Adipose tissue (tissue), 3 donors: ENCODE measurements around the gene MAPRE2. TPM values are rescaled to one million over a fixed set of nuclear protein-coding genes. Genes with fewer than 3 reads are reported as not detected.

Experiments
- H3K27ac ChIP-seq: one replicate; pipeline ENCODE4 v1.5.1; 2013; ENCODE audit warnings: low read depth, low read length
- WGBS, 3 donors: extraction: QIAGEN DNeasy Blood & Tissue Kit; methylation state at CpG; one replicate each; pipeline ENCODE4 v1.1.7; 2013; 5-methylcytosine and 5-hydroxymethylcytosine counted together
- polyA plus RNA-seq, 3 donors: library from polyadenylated mRNA; stranded (reverse); fragments of 200-250 nt; gene quantifications; one replicate each; pipeline ENCODE4 v1.2.3, GENCODE V29; 2013
- donor health status: healthy with polysubstance abuse.
- donor health status: Bipolar disorder and iron deficiency.
- donor health status: healthy.

Gene MAPRE2
- polyA plus RNA-seq, 3 donors = 7.2 to 17.1 (median 10.8) TPM

DNA sequence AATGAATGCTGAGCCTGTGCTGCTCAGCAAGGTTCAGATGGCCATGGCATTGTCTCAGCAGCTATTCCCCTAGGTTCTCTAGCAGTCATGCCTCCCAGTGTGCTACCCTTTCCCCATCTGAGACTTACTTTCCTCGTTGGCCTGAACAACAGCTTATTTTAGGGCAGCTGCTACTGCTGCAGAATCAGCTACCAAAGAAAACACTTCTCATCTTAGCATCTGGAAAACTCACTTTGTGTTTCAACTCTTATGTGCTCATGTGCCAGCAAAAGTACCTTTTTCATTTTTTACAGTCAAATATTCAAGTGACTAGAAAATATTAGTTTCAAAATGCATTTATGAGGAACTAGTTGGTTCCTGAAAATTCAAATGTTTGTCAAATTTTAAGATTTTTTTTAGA lies 139.2 kb downstream of the MAPRE2 start:
- 57 to 77% (median 67%) methylated on average over 1 of the region's 1 CpG for WGBS, 3 donors
- no peak overlapping the region for H3K27ac ChIP-seq

GRCh38 chr18:35182151-35182550 lies 140.9 kb downstream of the MAPRE2 start:
- no peak overlapping the region for H3K27ac ChIP-seq
- 92 to 95% (median 95%) methylated on average over 6 of the region's 6 CpGs for WGBS, 3 donors

- no peak overlapping the region for H3K27ac ChIP-seq
- WGBS, 3 donors = 80 to 92% (median 87%) methylated on average over 5 of the region's 5 CpGs
These were observed 142.7 kb downstream of the MAPRE2 start for GRCh38 chr18:35183886-35184285.

DNA sequence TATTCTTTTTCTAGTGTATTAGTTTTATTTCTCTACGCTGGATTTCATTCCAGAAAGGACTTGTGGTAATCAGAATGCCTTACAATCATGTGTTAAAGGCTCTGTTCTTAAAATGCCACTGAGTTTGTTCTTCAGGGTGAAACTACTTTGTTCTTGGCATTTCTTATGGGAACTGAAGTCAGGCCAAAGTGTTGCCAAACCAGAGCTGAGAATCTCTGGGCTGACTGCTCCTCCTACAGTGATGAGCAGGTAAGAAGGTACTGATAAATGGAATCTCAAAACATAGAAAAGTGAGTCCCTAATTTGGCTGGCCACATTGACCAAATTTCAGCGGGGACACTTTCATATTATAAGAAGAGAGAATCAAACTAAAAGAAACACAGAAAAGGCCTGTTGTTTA lies 144.6 kb downstream of the MAPRE2 start:
- no peak overlapping the region for H3K27ac ChIP-seq
- WGBS, 3 donors = 90 to 95% (median 92%) methylated on average over 2 of the region's 2 CpGs

- WGBS, 3 donors = 76 to 85% (median 82%) methylated on average over 6 of the region's 6 CpGs
- H3K27ac ChIP-seq = no peak overlapping the region
These were observed 145.2 kb downstream of the MAPRE2 start for GRCh38 chr18:35186291-35187034.

DNA sequence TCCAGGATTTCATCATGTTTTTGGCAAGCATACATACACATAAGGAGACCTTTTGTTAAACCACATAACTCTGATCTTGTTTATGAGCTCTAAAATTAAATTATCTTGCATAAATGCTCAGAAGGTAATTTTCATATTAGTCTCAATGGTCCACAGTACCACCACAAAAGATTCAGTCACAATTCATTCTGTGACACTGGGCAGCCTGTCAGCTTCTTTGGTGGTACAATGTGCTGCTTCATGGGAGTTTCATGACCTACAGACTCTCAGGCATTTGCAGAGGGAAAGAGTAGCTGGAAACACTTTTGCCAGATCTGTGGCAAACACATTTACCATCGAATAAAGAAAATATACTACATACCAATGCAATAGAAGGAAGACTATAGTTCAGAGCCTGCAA lies 148.3 kb downstream of the MAPRE2 start:
- H3K27ac ChIP-seq = no peak overlapping the region
- 39 to 69% (median 53%) methylated on average over 1 of the region's 1 CpG for WGBS, 3 donors

DNA sequence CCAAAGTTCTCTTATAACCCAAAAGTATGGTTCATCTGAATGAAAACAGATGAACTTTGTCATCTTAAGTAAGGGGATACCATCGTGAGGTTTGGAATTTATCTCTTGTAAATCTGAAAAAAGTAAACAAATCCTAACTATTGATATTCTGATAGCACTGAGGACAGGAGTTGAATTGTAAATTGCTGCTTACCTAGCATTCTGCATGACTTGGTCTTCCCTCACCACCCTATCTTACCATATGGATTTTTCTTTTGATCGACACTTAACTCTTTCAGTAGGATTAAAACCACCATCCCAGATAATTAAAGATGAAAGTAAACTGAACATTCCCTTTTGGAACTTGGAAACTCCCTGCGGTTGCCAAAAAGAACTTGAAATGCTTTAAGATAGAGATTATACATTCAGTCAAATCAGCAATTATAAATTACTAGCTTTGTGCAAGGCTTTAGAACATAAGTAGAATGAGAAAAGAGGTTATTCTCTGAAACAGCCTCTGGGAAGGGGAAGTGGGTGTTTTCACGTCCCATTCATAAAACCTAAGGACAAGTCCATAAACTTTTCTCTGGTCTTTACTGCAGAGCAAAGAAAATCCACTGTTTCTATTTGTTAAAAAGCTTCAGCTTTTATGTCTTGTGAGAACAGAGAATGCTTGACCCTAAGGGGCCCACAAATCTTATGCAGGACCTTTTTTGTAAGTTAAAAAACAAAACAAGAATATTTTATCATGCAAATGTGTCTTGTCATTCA lies 149.9 kb downstream of the MAPRE2 start:
- WGBS, 3 donors = 66 to 75% (median 73%) methylated on average over 4 of the region's 4 CpGs
- no peak overlapping the region for H3K27ac ChIP-seq

- 84 to 87% (median 84%) methylated on average over 5 of the region's 5 CpGs for WGBS, 3 donors
These were observed 150.4 kb downstream of the MAPRE2 start for GRCh38 chr18:35191698-35192025.

GRCh38 chr18:35192415-35192814 lies 151.2 kb downstream of the MAPRE2 start:
- no peak overlapping the region for H3K27ac ChIP-seq
- 89 to 95% (median 90%) methylated on average over 4 of the region's 4 CpGs for WGBS, 3 donors

More at GRCh38 chr18:35191698-35192025, 150.4 kb downstream of the MAPRE2 start:
- no peak overlapping the region for H3K27ac ChIP-seq

Other genes starting within 250 kb of the MAPRE2 start
- gene ZNF397, start 199.6 kb downstream of the MAPRE2 start, polyA plus RNA-seq = 10 to 100 TPM in 1 of 3 donors, 1 to 10 TPM in 2; 6.9 to 16.0 (median 9.5) TPM
- 10 to 100 TPM in 1 of 3 donors, 1 to 10 TPM in 2; 4.1 to 10.3 (median 6.2) TPM for gene ZSCAN30, start 248.8 kb downstream of the MAPRE2 start, polyA plus RNA-seq